Measurements from ENCODE around the gene C2orf68. TPM values are rescaled to one million over a fixed set of nuclear protein-coding genes. Genes with fewer than 3 reads are reported as not detected.
A peak's percentile ranks its signal among the peaks of the same experiment; 100 is the strongest.

The C2orf68 gene
- total and polyA plus RNA-seq, 2 of the 13 experiments (the other 11 are each of a cell fraction or from before 2014, with no cell fraction given): 47.1 to 77.4 TPM

DNA sequence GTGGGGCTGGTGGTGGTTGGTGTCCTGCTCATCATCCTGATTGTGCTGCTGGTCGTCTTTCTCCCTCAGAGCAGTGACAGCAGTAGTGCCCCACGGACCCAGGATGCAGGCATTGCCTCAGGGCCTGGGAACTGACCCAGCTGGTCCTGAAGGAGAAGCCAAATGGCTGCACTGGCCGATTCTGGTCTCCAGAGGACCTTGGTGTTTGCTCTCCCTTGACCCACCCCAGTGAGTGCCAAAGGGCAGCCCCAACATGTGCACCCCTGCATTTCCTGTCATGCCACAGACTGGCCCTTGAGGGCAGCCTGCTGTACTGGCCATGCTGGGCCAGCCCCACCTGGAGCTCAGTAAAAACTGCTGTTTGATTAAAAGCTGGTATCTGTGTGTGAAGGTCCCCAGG is 18.8 kb downstream of the C2orf68 start (continued):
- TF ChIP-seq LCORL (IDR thresholded peaks at IDR 0.05) (no peak), LCORL (CRISPR knock-in tag; IDR thresholded peaks at IDR 0.05) (peak; percentile 87), SMARCC2 (IDR thresholded peaks at IDR 0.05) (no peak), ETV5 (CRISPR knock-in tag; IDR thresholded peaks at IDR 0.05; ENCODE audit: borderline replicate concordance) (no peak; the same call in 1 of the 2 replicates), GPN1 (CRISPR knock-in tag; IDR thresholded peaks at IDR 0.05; ENCODE audit: borderline replicate concordance) (no peak), ZNF30 (CRISPR knock-in tag; IDR thresholded peaks at IDR 0.05) (no peak), SP5 (CRISPR knock-in tag; IDR thresholded peaks at IDR 0.05; ENCODE audit: borderline replicate concordance, low read depth) (no peak), ZKSCAN5 (CRISPR knock-in tag; IDR thresholded peaks at IDR 0.05) (no peak), KDM5A (IDR thresholded peaks at IDR 0.05; ENCODE audit: borderline replicate concordance, low read length) (no peak), MAFG (CRISPR knock-in tag; IDR thresholded peaks at IDR 0.05) (no peak), NFKBIZ (CRISPR knock-in tag; IDR thresholded peaks at IDR 0.05) (no peak), ZNF34 (CRISPR knock-in tag; IDR thresholded peaks at IDR 0.05; ENCODE audit: borderline replicate concordance) (no peak), HOXA5 (CRISPR knock-in tag; IDR thresholded peaks at IDR 0.05) (no peak), NFIB (CRISPR knock-in tag; IDR thresholded peaks at IDR 0.05; ENCODE audit: borderline replicate concordance) (no peak)
- TF ChIP-seq, protein P1, sequence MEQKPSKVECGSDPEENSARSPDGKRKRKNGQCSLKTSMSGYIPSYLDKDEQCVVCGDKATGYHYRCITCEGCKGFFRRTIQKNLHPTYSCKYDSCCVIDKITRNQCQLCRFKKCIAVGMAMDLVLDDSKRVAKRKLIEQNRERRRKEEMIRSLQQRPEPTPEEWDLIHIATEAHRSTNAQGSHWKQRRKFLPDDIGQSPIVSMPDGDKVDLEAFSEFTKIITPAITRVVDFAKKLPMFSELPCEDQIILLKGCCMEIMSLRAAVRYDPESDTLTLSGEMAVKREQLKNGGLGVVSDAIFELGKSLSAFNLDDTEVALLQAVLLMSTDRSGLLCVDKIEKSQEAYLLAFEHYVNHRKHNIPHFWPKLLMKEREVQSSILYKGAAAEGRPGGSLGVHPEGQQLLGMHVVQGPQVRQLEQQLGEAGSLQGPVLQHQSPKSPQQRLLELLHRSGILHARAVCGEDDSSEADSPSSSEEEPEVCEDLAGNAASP (CRISPR knock-in tag; IDR thresholded peaks at IDR 0.05; ENCODE audit: borderline replicate concordance): no peak
- TF ChIP-seq, protein P2, sequence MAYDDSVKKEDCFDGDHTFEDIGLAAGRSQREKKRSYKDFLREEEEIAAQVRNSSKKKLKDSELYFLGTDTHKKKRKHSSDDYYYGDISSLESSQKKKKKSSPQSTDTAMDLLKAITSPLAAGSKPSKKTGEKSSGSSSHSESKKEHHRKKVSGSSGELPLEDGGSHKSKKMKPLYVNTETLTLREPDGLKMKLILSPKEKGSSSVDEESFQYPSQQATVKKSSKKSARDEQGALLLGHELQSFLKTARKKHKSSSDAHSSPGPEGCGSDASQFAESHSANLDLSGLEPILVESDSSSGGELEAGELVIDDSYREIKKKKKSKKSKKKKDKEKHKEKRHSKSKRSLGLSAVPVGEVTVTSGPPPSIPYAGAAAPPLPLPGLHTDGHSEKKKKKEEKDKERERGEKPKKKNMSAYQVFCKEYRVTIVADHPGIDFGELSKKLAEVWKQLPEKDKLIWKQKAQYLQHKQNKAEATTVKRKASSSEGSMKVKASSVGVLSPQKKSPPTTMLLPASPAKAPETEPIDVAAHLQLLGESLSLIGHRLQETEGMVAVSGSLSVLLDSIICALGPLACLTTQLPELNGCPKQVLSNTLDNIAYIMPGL (CRISPR knock-in tag; IDR thresholded peaks at IDR 0.05; ENCODE audit: borderline replicate concordance in 1 of 2, low read depth in 1 of 2): peak in 1 of 2 experiments; percentile 36; a peak in 1 of 4 replicates
- TF ChIP-seq, protein P3, sequence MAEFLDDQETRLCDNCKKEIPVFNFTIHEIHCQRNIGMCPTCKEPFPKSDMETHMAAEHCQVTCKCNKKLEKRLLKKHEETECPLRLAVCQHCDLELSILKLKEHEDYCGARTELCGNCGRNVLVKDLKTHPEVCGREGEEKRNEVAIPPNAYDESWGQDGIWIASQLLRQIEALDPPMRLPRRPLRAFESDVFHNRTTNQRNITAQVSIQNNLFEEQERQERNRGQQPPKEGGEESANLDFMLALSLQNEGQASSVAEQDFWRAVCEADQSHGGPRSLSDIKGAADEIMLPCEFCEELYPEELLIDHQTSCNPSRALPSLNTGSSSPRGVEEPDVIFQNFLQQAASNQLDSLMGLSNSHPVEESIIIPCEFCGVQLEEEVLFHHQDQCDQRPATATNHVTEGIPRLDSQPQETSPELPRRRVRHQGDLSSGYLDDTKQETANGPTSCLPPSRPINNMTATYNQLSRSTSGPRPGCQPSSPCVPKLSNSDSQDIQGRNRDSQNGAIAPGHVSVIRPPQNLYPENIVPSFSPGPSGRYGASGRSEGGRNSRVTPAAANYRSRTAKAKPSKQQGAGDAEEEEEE (CRISPR knock-in tag; IDR thresholded peaks at IDR 0.05; ENCODE audit: borderline replicate concordance): no peak
- TF ChIP-seq, protein P4, sequence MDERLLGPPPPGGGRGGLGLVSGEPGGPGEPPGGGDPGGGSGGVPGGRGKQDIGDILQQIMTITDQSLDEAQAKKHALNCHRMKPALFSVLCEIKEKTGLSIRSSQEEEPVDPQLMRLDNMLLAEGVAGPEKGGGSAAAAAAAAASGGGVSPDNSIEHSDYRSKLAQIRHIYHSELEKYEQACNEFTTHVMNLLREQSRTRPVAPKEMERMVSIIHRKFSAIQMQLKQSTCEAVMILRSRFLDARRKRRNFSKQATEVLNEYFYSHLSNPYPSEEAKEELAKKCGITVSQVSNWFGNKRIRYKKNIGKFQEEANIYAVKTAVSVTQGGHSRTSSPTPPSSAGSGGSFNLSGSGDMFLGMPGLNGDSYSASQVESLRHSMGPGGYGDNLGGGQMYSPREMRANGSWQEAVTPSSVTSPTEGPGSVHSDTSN (CRISPR knock-in tag; IDR thresholded peaks at IDR 0.05): no peak
- TF ChIP-seq, protein P5, sequence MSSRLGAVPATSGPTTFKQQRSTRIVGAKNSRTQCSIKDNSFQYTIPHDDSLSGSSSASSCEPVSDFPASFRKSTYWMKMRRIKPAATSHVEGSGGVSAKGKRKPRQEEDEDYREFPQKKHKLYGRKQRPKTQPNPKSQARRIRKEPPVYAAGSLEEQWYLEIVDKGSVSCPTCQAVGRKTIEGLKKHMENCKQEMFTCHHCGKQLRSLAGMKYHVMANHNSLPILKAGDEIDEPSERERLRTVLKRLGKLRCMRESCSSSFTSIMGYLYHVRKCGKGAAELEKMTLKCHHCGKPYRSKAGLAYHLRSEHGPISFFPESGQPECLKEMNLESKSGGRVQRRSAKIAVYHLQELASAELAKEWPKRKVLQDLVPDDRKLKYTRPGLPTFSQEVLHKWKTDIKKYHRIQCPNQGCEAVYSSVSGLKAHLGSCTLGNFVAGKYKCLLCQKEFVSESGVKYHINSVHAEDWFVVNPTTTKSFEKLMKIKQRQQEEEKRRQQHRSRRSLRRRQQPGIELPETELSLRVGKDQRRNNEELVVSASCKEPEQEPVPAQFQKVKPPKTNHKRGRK (CRISPR knock-in tag; IDR thresholded peaks at IDR 0.05): no peak
- TF ChIP-seq, protein P6, sequence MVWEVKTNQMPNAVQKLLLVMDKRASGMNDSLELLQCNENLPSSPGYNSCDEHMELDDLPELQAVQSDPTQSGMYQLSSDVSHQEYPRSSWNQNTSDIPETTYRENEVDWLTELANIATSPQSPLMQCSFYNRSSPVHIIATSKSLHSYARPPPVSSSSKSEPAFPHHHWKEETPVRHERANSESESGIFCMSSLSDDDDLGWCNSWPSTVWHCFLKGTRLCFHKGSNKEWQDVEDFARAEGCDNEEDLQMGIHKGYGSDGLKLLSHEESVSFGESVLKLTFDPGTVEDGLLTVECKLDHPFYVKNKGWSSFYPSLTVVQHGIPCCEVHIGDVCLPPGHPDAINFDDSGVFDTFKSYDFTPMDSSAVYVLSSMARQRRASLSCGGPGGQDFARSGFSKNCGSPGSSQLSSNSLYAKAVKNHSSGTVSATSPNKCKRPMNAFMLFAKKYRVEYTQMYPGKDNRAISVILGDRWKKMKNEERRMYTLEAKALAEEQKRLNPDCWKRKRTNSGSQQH (CRISPR knock-in tag; IDR thresholded peaks at IDR 0.05; ENCODE audit: low read depth): no peak
